ENCODE data around the gene SRSF12. TPM values are rescaled to one million over a fixed set of nuclear protein-coding genes. Genes with fewer than 3 reads are reported as not detected.

The SRSF12 gene
- total RNA-seq, 4 donors from 2014 or later: 0.31 to 0.33 TPM; not detected in 2

GRCh38 chr6:89047473-89047872 lies 70.4 kb downstream of the SRSF12 start:
- DNase-seq: no peak
- peaks cover 0 to 4% of the 10 kb centered on the region in 2 donors for H3K4me1 ChIP-seq

More at GRCh38 chr6:89047473-89047872, 70.4 kb downstream of the SRSF12 start:
- no peaks in the 10 kb centered on the region for H3K27me3 ChIP-seq
- ATAC-seq: no peak
- H3K27ac ChIP-seq: no peak overlapping the region
- intact Hi-C loops (cut with DNase I; ENCODE audit: low total_unique reads): no loop called here
- no peak for TF ChIP-seq CTCF (IDR thresholded peaks at IDR 0.05 in 4 of 5, conservative IDR thresholded peaks at IDR 0.05 in 1 of 5)
- no peak for TF ChIP-seq POLR2A (IDR thresholded peaks at IDR 0.05)
- in situ Hi-C loops (cut with MboI; ENCODE audit: low sequenced_read_pairs in 4 of 4): no loop called here
- no peaks in the 10 kb centered on the region for H3K9me3 ChIP-seq
- no peaks in the 10 kb centered on the region for H3K36me3 ChIP-seq
- H3K4me3 ChIP-seq: no peak overlapping the region

Other genes starting within 250 kb of the SRSF12 start
- 10 to 100 TPM in 1 of 4 donors, 1 to 10 TPM in 3; 4.9 to 11.3 (median 8.2) TPM for gene RNGTT, start 154.5 kb downstream of the SRSF12 start, total RNA-seq
- gene PNRC1, start 37.3 kb downstream of the SRSF12 start, total RNA-seq: 100 to 1,000 TPM; 229 to 458 (median 311) TPM
- gene PM20D2, start 28.0 kb upstream of the SRSF12 start, total RNA-seq: 10 to 100 TPM; 18.1 to 54.6 (median 26.3) TPM
- under 1 TPM in 2 of 4 donors, not detected in 2; 0.20 to 0.25 TPM for gene GABRR1, start 99.3 kb upstream of the SRSF12 start, total RNA-seq
- under 1 TPM in 2 of 4 donors, not detected in 2; 0.24 to 0.71 TPM for gene GABRR2, start 197.2 kb upstream of the SRSF12 start, total RNA-seq
- gene UBE2J1, start 234.7 kb upstream of the SRSF12 start, total RNA-seq: 10 to 100 TPM; 10.5 to 15.1 (median 14.6) TPM

Data from gastrocnemius medialis (tissue), 4 donors.